Right lobe of liver (tissue), 4 donors: Measurements from ENCODE around the gene NFASC.

ENCODE experiments used
- POLR2A ChIP-seq: fragments of 450-650 bp; IDR thresholded peaks from one replicate; pipeline ENCODE4 v1.6.1; 2017; ENCODE audit warnings: antibody characterized with exemption, mild to moderate bottlenecking
- TF ChIP-seq, protein P1 (sequence below), 4 donors: fragments of 200-600 bp in 3 of 4; fragments of 450-650 bp in 1 of 4; IDR thresholded peaks; one replicate each; pipeline versions ENCODE4 v1.5.1 to v1.8.0; 2016 to 2022; ENCODE audit warnings: antibody characterized with exemption in 4 of 4, mild to moderate bottlenecking in 2 of 4
- donor health status: DM: no; HTN: no; CAD: no.
- donor health status: DM: no; HTN: no; CAD: no.
- donor health status: DM: no; HTN: yes; CAD: no.

DNA sequence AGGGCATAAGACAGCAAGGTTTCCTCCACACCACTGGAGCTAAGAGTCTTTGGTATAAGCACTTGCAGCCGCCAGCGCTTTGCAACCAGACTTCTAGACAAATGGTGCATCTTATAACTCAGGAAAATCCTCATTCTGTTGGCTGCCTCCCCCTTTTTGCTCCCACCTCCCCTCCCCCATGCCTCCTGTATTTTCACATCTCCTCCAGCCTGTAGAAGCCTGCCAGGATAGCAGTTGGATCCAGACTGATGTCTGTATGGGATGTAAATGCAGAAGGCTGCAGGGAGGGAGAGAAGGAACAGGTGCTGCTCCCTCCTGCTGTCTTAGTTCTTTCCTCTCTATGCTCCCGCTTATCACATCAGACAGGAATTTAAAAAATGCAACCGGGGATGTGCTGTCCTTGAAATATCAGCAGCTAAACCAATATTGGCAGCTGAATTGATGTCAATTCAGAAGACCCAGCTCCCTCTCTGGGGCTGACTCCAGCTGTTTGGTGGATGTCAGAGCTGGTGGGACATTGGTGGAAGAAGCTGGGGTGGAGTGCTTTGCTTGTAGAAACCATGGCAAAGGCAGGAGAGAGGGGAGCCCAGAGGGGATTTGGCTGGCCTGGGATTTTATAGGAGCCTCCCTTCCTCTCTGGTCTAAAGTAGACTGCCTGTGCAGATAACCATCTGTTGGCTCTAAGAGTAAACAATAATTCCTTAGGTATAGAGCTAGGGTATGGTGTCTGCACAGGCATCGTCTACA, 53.5 kb downstream of the NFASC start:
- TF ChIP-seq, protein P1, sequence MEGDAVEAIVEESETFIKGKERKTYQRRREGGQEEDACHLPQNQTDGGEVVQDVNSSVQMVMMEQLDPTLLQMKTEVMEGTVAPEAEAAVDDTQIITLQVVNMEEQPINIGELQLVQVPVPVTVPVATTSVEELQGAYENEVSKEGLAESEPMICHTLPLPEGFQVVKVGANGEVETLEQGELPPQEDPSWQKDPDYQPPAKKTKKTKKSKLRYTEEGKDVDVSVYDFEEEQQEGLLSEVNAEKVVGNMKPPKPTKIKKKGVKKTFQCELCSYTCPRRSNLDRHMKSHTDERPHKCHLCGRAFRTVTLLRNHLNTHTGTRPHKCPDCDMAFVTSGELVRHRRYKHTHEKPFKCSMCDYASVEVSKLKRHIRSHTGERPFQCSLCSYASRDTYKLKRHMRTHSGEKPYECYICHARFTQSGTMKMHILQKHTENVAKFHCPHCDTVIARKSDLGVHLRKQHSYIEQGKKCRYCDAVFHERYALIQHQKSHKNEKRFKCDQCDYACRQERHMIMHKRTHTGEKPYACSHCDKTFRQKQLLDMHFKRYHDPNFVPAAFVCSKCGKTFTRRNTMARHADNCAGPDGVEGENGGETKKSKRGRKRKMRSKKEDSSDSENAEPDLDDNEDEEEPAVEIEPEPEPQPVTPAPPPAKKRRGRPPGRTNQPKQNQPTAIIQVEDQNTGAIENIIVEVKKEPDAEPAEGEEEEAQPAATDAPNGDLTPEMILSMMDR (IDR thresholded peaks at IDR 0.05), result no peak
- TF ChIP-seq POLR2A, result no peak
